Measurements from ENCODE around the gene NRXN3.
A peak's percentile ranks its signal among the peaks of the same experiment; 100 is the strongest.

NRXN3 gene

GRCh38 chr14:79578470-79578869 is 1408.3 kb downstream of the NRXN3 start:
- Histone ChIP-seq H3K27me3 (ENCODE audit: insufficient read depth, poor library complexity, severe bottlenecking) (no peaks in the 10 kb centered on the region), H3K4me1 (ENCODE audit: insufficient read depth, poor library complexity, severe bottlenecking) (peaks cover 2% of the 10 kb centered on the region), H3K9me3 (ENCODE audit: severe bottlenecking) (no peaks in the 10 kb centered on the region), H3K4me3 (ENCODE audit: severe bottlenecking) (no peak overlapping the region), H3K36me3 (ENCODE audit: low read depth) (no peaks in the 10 kb centered on the region), H3K27ac (ENCODE audit: poor library complexity, severe bottlenecking) (no peak overlapping the region)
- TF ChIP-seq, protein P1, sequence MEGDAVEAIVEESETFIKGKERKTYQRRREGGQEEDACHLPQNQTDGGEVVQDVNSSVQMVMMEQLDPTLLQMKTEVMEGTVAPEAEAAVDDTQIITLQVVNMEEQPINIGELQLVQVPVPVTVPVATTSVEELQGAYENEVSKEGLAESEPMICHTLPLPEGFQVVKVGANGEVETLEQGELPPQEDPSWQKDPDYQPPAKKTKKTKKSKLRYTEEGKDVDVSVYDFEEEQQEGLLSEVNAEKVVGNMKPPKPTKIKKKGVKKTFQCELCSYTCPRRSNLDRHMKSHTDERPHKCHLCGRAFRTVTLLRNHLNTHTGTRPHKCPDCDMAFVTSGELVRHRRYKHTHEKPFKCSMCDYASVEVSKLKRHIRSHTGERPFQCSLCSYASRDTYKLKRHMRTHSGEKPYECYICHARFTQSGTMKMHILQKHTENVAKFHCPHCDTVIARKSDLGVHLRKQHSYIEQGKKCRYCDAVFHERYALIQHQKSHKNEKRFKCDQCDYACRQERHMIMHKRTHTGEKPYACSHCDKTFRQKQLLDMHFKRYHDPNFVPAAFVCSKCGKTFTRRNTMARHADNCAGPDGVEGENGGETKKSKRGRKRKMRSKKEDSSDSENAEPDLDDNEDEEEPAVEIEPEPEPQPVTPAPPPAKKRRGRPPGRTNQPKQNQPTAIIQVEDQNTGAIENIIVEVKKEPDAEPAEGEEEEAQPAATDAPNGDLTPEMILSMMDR (IDR thresholded peaks at IDR 0.05; ENCODE audit: poor library complexity, severe bottlenecking): no peak
- DNase-seq (ENCODE audit: low spot score) (no peak), ATAC-seq (ENCODE audit: low read depth) (no peak)

DNA sequence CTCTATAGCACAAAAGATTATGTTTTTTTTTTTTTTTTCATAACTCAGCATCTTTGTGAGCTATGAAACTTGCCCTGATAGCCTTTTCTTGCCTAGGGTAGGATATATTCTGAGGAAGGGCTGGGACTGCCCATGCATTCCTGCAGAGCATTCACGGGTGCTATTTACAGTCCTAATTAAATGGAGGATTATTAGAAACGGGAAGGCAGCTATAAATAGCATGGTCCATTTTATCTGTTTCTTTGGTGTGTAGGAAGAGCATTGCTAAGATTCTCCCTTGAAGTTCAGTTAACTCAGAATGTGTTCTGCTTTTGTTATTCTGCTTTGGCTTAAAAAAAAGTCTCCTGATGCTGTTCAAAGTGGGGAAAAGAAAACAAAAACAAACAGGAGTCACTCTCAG is 1410.2 kb downstream of the NRXN3 start:
- H3K4me1 ChIP-seq (ENCODE audit: insufficient read depth, poor library complexity, severe bottlenecking): peaks cover 4% of the 10 kb centered on the region
- ATAC-seq (ENCODE audit: low read depth): no peak
- no peak overlapping the region for H3K4me3 ChIP-seq (ENCODE audit: severe bottlenecking)
- H3K36me3 ChIP-seq (ENCODE audit: low read depth): no peaks in the 10 kb centered on the region
- no peak overlapping the region for H3K27ac ChIP-seq (ENCODE audit: poor library complexity, severe bottlenecking)
- H3K9me3 ChIP-seq (ENCODE audit: severe bottlenecking): no peaks in the 10 kb centered on the region
- TF ChIP-seq, protein P1 (IDR thresholded peaks at IDR 0.05; ENCODE audit: poor library complexity, severe bottlenecking): no peak
- H3K27me3 ChIP-seq (ENCODE audit: insufficient read depth, poor library complexity, severe bottlenecking): no peaks in the 10 kb centered on the region
- no peak for DNase-seq (ENCODE audit: low spot score)

- Histone ChIP-seq H3K36me3 (ENCODE audit: low read depth) (no peaks in the 10 kb centered on the region), H3K27me3 (ENCODE audit: insufficient read depth, poor library complexity, severe bottlenecking) (no peaks in the 10 kb centered on the region), H3K4me3 (ENCODE audit: severe bottlenecking) (no peak overlapping the region), H3K9me3 (ENCODE audit: severe bottlenecking) (no peaks in the 10 kb centered on the region), H3K4me1 (ENCODE audit: insufficient read depth, poor library complexity, severe bottlenecking) (peaks cover 7% of the 10 kb centered on the region), H3K27ac (ENCODE audit: poor library complexity, severe bottlenecking) (no peak overlapping the region)
- ATAC-seq (ENCODE audit: low read depth) (no peak), DNase-seq (ENCODE audit: low spot score) (no peak)
- TF ChIP-seq, protein P1 (IDR thresholded peaks at IDR 0.05; ENCODE audit: poor library complexity, severe bottlenecking): no peak
These were observed 1410.7 kb downstream of the NRXN3 start for GRCh38 chr14:79580906-79581305.

- Histone ChIP-seq H3K36me3 (ENCODE audit: low read depth) (no peaks in the 10 kb centered on the region), H3K4me3 (ENCODE audit: severe bottlenecking) (no peak overlapping the region), H3K27me3 (ENCODE audit: insufficient read depth, poor library complexity, severe bottlenecking) (no peaks in the 10 kb centered on the region), H3K4me1 (ENCODE audit: insufficient read depth, poor library complexity, severe bottlenecking) (peaks cover 12% of the 10 kb centered on the region), H3K9me3 (ENCODE audit: severe bottlenecking) (no peaks in the 10 kb centered on the region), H3K27ac (ENCODE audit: poor library complexity, severe bottlenecking) (no peak overlapping the region)
- DNase-seq (ENCODE audit: low spot score): no peak
- TF ChIP-seq, protein P1 (IDR thresholded peaks at IDR 0.05; ENCODE audit: poor library complexity, severe bottlenecking): no peak
- ATAC-seq (ENCODE audit: low read depth): 0 out of 3 replicates have a peak, but pooled peaks have one; percentile 28
These were observed 1411.9 kb downstream of the NRXN3 start for GRCh38 chr14:79581912-79582576.

DNA sequence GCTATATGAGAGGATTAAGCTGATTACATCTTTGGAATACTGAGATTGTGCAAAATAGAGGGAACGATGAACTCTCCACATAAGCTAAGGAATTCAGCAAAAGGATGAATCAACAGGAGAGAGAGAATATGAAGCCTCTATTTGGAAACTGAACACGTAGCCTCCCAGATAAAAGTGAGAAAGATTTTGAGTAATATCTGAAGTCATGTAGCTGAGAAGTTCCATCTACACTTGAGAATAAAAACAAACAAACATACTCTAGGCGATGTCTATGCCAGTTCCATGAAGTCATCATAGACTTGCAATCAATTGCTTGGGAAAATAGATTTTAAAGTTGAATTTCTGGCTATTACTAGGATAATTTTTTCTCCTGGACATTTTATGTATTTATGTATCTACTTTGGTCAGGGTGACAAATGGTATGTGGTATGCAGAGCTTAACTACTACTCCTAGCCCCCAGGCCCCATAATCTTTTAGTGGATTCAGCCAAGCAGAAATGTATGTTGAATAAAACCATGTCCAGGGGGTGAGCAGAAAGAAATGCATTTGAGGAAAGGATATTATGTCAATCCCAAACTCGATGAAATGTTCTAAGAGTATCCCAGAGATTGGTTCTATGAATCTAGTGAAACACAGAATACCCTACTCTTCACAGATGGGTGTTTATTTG is 1413.7 kb downstream of the NRXN3 start:
- Histone ChIP-seq H3K9me3 (ENCODE audit: severe bottlenecking) (no peaks in the 10 kb centered on the region), H3K4me3 (ENCODE audit: severe bottlenecking) (no peak overlapping the region), H3K27ac (ENCODE audit: poor library complexity, severe bottlenecking) (no peak overlapping the region), H3K36me3 (ENCODE audit: low read depth) (no peaks in the 10 kb centered on the region), H3K4me1 (ENCODE audit: insufficient read depth, poor library complexity, severe bottlenecking) (peaks cover 12% of the 10 kb centered on the region), H3K27me3 (ENCODE audit: insufficient read depth, poor library complexity, severe bottlenecking) (no peaks in the 10 kb centered on the region)
- ATAC-seq (ENCODE audit: low read depth): no peak
- TF ChIP-seq, protein P1 (IDR thresholded peaks at IDR 0.05; ENCODE audit: poor library complexity, severe bottlenecking): no peak
- no peak for DNase-seq (ENCODE audit: low spot score)

Data from RWPE2 (cell line).